NCI-H1417 (cell line): Measurements from ENCODE around the gene RNF217.
"Not testable (repeated sequence)": the region's sequence is repeated elsewhere in the genome, so short reads cannot be mapped to it uniquely, and the experiment has no call there.

ENCODE experiments used
- DNase-seq, 3 experiments: peaks; one replicate each; lab custom pipeline; 2025; lab: John Stamatoyannopoulos, UW

RNF217 gene

DNA sequence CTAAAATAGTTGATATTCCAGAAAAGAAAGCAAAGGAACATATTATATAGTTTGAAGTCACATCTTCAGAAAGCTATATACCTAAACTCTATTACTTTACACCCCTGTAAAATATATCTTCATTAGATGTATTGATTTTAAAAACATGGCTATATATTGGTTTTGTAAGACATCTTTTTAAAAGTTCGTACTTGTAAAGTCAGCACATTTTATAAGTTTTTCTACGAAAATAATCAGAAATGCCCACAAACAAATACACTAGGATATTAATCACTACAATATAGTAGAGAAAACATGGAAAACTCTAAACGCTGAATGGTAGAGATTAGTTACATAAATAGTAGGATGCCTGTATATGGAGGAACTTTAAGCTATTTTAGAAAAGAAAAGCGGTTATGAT is 52.9 kb downstream of the RNF217 start:
- no peak for DNase-seq

DNA sequence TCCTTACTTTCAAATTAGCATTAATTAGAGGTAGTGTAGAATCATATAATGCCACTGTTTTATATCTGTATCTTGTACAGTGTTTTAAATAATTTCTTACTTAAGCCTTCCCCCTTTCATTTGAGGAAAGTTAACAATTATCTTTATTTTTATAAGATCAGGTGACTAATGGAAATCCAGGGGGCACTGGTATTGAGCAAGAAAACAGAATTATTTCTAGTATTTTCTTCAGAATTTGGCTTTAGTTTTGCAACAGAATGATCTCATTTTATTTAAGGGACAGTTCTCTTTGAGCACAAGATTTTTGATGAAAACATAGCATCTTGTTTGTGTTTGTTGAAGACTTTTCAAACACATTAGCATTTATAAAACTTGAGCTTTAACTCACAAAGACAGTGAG is 55.9 kb downstream of the RNF217 start:
- DNase-seq, result no peak

DNA sequence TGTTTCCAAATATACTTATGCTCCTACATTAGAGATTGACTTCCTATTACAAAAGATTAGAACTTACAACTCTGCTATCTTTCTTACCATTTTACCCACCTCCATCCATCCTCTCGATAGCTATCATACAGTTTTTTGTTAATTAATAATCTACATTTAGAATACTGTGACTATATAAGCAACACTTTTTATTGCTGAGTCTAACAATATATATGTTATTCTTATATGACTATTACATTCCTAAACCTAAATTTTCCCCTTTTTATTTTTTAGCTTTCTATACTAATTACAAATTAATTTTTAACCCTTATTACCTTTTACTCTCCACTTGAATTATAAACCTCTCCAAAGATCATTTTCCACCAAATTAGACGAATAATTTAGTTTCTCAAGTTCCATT is 57.0 kb downstream of the RNF217 start:
- DNase-seq, result no peak

DNA sequence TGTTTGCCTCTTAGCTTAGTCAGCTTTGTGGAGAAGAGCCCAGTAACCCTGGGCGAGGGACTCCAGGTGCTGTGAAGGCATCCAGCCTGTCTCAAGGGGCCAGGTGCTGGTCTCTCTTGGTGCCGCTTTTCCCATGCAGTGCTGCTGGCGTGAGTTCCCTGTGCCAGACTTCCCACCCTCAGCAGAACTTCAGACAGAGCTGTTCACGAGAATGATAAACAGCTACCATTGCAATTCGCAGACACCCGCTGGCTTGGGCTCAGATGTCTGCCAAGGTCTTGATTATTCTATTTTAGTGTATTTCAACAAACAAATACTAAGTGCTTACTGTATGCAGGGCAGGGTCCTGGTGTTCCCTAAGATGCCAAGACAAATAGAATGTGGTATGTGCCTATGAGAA is 57.7 kb downstream of the RNF217 start:
- no peak for DNase-seq

DNA sequence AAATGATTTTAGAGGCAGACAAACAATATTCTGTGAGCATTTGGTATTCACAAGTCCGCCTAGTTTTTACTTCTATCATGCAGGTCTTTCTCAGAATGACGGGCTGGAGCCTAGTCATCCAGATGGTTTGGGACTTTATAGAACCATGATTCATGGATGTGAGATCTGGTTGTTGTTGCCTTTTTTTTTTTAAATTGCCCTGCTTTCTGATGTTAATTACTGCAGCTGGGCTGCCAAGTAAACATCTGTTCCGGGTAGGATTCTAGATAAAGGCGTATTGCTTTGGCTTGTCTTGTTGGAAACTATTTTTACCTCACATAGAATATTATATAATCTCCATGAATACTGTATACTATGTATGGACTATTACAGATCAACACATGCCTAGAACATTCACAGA is 58.1 kb downstream of the RNF217 start:
- DNase-seq, result peak in 1 of 3 experiments; percentile 15

DNA sequence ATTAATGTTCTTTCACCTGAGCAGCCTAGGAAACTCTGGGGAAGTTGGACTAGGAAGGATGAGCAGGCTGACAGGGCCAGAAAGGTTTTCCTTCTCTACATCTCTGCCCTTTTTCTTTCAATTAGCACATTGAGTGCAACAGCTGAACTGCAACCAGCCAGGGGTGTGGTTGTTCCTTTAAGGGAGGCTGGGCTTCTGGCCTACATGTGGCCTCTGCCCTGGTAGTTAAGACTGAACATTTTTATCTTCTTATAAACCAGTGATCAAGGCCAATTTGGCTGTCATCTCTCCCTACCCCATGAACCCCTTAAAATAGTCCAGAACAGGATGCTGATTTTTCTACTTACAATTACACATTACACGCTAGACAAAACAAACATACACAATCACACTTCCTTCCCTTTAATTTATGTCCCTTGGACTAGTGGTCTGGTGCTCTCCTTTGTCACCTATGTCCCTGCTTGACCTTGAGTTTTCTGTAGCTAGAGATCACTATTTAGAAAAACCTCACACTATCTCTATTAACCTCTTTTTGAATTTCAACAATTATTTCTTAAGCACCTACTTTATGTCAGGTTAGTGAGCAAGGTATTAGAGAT is 60.3 kb downstream of the RNF217 start:
- no peak for DNase-seq

DNA sequence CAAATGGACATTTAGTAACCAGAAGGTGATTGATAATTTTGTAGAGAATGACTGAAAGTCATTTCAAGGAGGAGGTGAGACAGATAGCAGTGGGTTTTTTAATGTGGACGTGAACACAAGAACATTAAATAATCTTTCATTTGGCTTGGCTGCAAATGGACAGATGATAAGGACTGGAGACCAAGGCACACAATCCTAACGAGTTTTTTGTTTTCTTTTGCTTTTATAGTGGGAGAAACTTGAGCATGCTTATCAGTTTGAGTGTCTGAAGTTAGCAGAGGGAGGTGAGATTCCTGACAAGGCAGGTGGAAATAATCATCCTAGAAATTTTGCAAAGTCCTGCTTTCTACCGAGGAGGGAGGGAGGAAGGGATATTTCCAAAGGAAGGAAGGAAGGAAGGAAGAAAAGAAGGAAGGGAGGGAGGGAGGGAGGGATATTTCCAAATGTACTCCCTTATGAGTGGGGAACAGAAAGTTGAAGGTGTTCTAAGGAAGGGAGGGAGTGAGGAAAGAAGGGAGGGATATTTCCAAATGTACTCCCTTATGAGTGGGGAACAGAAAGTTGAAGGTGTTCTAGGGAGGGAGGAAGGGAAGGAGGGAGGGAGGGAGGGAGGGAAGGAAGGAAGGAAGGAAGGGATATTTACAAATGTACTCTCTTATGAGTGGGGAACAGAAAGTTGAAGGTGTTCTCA is 63.1 kb downstream of the RNF217 start:
- DNase-seq, result no peak

DNA sequence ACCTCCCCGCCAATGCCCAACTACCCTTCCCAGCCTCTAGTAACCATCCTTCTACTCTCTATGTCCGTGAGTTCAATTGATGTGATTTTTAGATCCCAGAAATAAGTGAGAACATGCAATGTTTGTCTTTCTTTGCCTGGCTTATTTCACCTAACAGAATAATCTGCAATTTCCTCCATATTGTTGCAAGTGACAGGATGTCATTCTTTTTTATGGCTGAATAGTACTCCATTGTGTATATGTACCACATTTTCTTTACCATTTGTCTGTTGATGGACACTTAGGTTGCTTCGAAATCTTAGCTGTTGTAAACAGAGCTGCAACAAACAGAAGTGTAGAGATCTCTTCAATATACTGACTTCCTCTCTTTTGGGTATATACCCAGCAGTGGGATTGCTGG is 65.0 kb downstream of the RNF217 start:
- DNase-seq, result no peak

DNA sequence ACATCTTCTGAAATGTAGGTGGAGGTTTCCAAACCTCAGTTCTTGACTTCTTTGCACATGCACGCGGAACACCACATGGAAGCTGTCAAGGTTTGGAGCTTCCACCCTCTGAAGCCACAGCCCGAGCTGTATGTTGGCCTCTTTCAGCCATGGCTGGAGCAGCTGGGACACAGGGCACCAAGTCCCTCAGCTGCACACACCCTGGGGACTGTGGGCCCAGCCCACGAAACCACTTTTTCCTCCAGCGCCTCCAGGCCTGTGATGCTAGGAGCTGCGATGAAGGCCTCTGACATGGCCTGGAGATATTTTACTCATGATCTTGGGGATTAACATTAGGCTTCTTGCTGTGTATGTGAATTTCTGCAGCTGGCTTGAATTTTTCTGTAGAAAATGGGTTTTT is 68.7 kb downstream of the RNF217 start:
- DNase-seq, result no peak

DNA sequence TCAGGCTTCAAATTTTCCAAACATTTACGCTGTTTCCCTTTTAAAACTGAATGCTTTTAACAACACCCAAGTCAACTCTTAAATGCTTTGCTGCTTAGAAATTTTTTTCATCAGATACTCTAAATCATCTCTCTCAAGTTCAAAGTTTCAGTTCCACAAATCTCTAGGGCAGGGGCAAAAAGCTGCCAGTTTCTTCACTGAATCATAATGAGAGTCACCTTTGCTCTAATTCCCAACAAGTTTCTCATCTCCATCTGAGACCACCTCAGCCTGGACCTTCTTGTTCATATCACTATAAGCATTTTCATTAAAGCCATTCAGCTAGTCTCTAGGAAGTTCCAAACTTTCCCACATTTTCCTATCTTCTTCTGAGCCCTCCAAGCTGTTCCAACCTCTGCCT is 69.1 kb downstream of the RNF217 start:
- DNase-seq, result no peak

DNA sequence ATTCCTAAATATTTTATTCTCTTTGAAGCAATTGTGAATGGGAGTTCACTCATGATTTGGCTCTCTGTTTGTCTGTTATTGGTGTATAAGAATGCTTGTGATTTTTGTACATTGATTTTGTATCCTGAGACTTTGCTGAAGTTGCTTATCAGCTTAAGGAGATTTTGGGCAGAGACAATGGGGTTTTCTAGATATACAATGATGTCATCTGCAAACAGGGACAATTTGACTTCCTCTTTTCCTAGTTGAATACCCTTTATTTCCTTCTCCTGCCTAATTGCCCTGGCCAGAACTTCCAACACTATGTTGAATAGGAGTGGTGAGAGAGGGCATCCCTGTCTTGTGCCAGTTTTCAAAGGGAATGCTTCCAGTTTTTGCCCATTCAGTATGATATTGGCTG is 72.7 kb downstream of the RNF217 start:
- not testable (repeated sequence) for DNase-seq

DNA sequence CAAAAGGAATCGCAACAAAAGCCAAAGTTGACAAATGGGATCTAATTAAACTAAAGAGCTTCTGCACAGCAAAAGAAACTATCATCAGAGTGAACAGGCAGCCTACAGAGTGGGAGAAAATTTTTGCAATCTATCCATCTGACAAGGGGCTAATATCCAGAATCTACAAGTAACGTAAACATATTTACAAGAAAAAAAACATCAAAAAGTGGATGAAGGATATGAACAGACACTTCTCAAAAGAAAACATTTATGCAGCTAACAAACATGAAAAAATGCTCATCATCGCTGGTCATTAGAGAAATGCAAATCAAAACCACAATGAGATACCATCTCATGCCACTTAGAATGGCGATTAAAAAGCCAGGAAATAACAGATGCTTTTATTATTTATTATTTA is 74.2 kb downstream of the RNF217 start:
- not testable (repeated sequence) for DNase-seq

DNA sequence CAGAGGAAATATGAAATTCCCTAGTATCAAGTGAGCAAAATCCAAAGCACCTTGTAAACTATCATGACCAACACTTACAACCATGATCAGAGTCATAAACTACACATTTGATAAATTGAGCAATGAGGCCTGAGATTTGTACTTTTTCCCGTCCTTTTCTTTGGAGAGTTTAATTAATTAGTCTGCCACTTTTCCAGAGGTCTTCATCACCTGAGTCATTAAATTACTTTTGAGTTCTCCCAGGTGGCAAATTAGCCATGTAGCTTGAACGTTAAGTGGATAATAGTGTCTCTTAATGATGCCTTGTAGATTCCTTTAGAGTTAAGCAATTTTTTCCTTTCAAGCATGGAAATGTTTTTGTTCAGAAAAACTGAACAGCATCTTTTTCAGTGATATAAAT is 75.6 kb downstream of the RNF217 start:
- peak in 1 of 3 experiments; percentile 19 for DNase-seq

DNA sequence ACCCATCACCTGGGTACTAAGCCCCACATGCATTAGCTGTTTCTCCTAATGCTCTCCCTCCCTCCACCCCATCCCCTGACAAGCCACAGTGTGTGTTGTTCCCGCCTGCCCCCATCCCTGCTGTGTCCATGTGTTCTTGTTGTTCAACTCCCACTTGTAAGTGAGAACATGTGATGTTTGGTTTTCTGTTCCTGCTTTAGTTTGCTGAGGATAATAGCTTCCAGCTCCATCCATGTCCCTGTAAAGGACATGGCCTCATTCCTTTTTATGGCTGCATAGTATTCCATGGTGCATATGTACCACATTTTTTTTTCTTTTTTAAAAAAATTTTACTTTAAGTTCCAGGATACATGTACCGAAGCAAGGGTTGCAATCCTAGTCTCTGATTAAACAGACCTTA is 76.7 kb downstream of the RNF217 start:
- DNase-seq, result no peak

DNA sequence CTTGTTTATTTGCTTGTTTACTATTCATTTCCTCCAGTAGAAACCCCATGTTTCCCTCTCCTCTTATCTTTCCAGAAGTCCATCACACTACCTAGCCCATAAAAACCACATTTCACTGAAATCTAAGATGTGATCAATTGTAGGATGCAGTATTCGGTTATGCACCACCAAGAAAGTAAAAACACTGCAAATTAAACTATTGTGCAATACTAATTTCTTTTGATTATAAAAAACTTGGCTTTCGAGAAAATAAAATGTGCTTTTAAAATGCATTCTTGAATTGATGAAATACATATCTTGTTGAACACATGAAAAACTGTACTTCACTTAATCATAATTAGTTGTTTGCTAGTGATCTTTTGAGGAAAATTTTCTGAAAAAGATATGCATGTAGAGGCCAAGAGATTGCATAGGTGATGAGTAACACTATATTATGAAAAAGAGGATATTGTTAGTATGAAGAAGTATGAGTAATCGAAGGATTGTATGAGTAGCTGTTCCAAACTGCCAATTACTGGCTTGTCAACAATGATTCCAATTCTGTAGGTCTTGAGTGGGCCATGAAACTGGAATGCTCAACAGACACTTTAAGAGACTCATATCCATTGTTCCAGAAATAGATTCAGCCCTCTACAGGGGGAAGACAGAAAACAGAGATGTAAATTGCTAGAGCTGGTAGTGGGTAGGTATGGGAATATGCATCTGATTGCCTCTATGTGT is 79.7 kb downstream of the RNF217 start:
- peak in 1 of 3 experiments; percentile 6 for DNase-seq

DNA sequence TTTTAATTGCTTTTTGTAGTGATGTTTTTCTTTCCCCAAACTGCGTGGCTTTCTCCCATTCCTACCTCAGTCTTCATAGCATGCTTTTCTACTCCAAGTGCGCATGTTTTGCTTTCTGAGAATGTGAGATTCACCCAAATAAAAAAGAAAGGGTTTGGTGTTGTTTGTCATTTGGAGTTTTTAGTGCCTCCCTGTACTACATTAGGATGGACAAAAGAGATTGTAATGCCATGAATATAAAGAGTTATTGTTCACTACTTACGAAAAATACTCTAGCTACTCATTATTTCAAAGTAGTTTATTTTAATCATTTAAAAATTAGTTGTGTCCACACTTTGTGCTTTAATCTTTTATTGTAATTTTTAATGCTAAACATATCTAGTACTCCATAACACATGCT is 81.8 kb downstream of the RNF217 start:
- DNase-seq, result no peak

DNA sequence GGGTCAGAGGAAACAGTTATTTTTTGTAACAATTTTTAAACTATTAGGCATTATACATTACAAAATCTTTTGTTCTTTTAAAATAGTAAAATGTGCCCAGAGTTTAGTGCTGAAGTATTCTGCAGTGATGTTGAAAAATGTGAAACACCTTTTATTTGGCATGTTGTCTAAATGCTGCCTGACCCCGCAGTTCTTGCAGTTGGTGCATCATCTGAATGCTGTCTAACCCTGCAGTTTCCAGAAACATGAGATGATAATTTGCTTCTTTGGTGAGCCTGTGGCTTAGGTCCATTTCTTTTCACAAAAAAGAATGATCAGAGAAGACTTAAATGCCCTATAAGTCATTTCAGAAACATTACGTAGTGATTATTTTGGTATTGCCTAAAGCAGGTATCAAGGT is 82.4 kb downstream of the RNF217 start:
- no peak for DNase-seq

DNA sequence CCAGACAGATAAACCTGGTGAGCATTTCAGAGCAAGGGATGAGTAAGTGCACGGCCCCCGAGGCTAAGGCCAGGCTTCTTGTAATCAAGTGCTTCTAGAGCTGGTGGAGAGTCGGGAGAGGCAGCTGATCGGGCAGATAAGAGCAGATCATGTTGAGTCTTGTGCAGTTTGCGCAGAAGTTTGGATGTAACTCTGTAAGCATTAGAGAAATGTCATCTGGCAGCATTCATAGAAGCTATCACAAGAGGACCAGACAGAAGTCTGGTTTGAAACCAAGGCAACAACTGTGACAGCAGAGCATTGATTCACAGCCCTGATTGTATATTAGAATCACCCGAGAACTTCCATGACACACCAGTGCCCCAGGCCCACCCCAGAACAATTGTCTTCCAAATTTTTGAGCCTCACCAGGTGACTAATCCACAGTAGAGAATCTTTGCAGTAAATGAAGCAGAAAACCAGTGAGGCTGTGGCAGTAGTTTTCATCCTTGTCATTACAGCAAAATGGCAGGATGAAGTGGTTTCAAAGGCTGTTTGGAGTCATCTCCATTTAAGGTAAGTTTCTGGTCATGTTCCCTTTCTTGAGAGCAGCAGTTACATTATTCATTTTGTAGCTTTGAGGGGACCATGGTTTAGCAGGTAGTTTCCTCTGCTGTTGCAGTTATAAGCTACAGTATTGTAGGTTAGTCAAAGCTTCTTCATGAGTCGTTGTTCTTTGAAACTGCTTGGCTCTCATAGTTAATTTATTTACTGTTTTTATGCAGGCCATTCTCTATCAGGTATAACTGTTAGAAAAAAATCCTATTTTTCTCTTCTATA is 84.1 kb downstream of the RNF217 start:
- DNase-seq, result peak in 1 of 3 experiments; percentile 6

DNA sequence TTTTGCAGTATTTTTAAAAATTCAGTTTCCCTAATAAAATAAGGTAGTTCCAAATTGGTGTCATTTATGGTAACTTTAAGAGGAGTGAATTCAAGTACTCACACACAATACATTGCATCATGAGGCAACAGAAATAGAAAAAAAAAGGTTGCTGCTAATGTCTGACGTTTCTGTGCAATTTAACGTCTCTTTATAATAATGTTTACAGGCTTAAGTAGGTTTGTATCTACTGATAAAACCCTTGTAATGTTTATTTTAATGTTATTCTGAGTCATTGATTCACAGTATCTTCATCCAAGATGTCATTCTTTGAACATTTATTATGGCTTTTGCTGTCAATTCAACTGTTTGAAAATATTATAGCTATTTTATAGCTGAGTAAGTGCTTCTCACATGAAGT is 86.0 kb downstream of the RNF217 start:
- no peak for DNase-seq

DNA sequence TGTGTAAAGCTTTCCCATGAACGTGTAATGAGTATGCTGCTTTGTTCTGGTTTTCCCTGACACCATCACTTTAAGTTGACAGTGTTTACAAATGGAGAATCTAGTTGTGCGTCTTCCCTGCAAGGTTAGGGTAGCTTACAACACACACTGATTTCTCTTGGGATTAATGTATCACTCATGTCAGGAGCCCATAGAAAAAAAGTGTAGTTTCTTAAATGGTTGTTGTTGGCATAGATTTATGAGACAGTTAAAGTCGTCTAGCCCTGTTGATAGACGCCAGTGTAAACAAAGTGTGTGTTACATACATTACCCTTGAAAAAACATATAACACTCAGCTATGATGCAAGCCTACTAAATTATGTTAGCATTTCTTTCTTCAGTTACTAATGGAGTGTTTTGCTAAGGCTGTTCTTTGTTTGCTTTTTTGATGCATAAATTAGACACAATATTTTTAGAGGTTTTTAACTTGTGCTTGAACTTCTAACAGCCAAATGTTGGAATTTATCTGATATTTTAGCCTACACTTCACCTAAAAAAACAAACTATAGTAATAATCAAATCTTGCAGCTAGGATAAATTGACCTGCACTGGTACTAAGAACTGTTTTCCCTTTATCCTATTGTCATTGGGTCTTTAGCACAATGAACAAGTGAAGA is 88.6 kb downstream of the RNF217 start:
- peak; percentile 34 to 82 (median 40) for DNase-seq

DNA sequence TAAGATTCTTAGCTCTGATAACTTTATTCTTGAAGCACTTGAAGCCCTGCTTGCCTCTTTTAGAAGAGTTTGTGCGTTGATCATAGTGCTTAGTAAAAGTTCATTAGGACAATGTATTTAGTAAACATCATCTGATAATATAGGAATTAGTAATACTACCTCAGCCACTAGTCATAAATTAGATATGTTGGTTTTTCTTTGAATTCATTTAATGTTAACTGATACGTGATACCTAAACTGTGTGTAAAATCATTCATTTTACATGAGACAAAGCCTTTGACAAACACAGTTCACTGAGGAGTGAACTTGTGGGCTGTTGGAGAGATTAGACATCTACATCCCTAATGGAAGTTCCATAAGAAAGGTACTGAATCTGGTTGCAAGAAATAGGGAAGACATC is 91.6 kb downstream of the RNF217 start:
- DNase-seq, result no peak

DNA sequence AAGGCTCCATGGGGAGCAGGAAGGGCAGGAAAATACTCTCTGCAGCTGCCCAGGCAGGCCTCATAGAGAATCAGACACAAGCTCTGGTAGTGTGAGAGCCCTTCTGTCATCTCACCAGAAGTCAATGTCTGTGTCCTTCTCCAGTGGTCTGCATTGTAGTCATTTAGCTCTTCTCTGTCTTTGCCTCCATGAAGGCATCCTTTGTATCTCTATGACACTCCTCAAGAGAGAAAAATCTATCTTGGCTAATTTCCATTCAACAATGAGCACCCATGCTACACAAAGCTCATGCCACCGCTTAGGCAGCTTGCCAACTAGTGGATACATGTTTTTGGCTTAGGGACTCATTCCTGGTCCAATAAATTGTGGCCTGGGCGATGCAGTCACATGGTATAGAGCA is 92.1 kb downstream of the RNF217 start:
- no peak for DNase-seq
